NOMO-1 treated with dmso at 0.1 percent for 144 hours (cell line): ENCODE data around the gene NFX1.

Source experiments
- DNase-seq: peaks from one replicate; lab custom pipeline; 2025; ENCODE audit not compliant: unreplicated experiment; lab: John Stamatoyannopoulos, UW

Gene NFX1

GRCh38 chr9:33415501-33416038 is 125.3 kb downstream of the NFX1 start:
- DNase-seq: no peak

- no peak for DNase-seq
These were observed 126.7 kb downstream of the NFX1 start for GRCh38 chr9:33416996-33417395.

- DNase-seq: no peak
These were observed 127.8 kb downstream of the NFX1 start for GRCh38 chr9:33418090-33418489.

- DNase-seq: no peak
These were observed 129.5 kb downstream of the NFX1 start for GRCh38 chr9:33419708-33420303.
